COR-L47 (cell line): ENCODE results near the gene GLIPR1L2.
A peak's percentile ranks its signal among the peaks of the same experiment; 100 is the strongest.
"Not testable (repeated sequence)": the region's sequence is repeated elsewhere in the genome, so short reads cannot be mapped to it uniquely, and the experiment has no call there.

Experiments
- DNase-seq: peaks from one replicate; lab custom pipeline; 2025; lab: John Stamatoyannopoulos, UW

GLIPR1L2 gene

DNA sequence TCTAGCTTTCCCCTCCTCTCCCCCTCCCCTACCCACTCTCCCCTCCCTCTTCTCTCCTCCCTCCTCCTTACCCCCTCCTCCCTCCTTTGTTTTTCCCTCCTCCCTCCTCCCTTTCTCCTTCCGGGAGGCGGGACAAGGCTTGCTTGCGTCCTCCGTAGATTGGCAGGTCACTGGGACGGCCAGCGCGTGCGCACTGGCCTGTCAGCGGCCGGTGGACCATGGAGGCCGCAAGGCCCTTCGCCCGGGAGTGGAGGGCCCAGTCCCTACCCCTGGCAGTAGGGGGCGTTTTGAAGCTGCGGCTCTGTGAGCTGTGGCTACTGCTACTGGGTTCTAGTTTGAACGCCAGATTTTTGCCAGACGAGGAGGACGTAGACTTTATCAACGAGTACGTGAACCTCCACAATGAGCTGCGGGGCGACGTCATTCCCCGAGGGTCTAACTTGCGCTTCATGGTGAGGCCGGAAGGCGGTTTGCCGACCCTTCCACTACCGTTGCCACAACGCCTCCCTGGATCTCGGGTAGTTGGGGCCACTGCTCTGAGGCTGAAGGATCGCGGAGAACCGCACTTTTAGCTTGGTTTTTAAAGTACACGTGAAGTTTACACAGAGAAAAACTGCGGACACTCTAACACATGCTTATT lies at the start of gene GLIPR1L2:
Gene GLIPR1L2 (plus strand): TSS at position 191 of the 640 bp plus-strand sequence. CDS start 28 bp downstream, at position 219.
- peak; percentile 96 for DNase-seq

DNA sequence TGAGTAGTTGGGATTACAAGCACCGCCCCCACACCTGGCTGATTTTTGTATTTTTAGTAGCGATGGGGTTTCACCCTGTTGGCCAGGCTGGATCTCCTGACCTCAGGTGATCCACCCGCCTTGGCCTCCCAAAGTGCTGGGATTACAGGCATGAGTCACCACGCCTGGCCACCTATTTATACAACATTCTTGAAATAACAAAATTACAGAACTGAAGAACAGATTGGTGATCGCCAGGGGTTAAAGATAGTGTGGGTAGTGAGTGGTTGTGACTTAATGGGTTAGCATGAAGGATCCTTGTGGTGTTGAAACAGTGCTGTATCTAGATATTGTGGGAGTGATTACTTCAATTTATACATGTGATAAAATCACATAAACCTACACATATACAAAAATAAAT lies 49.0 kb upstream of the GLIPR1L2 start:
- no peak for DNase-seq

- no peak for DNase-seq
These were observed 45.4 kb upstream of the GLIPR1L2 start for GRCh38 chr12:75345531-75345930.

DNA sequence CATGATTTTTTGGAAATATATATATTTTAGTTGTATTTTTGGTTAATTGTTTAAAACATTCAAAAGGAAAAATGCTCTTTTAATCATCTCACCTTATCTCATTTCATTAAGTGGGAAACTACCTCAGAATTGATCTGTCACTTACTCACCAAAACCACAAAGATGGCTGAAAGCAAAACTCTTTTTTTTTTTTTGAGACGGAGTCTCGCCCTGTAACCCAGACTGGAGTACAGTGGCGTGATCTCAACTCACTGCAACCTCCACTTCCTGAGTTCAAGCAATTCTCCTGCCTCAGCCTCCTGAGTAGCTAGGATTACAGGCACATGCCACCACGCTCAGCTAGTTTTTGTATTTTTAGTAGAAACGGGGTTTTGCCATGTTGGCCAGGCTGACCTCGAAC lies 44.7 kb upstream of the GLIPR1L2 start:
- DNase-seq: not testable (repeated sequence)

DNA sequence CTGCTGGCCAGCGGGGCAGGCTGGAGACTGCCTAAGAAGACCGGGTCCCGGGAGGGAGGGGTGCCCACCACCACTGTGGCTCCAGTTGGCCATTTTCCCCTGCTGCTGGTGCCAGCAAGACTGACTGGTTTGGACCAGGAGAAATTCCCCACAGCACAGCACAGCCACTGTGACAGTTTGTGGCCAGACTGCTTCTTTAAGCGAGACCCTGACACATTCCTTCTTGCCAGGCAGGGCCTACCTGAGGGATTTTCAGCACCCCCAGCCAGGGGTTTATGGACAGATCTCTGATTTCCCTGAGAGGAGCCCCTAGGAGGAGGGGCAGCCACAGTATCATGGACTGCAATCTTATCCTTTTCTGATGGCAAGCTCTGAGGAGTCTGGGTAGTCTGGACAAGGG lies 40.9 kb upstream of the GLIPR1L2 start:
- no peak for DNase-seq

- DNase-seq: no peak
These were observed 40.5 kb upstream of the GLIPR1L2 start for GRCh38 chr12:75350413-75350812.

DNA sequence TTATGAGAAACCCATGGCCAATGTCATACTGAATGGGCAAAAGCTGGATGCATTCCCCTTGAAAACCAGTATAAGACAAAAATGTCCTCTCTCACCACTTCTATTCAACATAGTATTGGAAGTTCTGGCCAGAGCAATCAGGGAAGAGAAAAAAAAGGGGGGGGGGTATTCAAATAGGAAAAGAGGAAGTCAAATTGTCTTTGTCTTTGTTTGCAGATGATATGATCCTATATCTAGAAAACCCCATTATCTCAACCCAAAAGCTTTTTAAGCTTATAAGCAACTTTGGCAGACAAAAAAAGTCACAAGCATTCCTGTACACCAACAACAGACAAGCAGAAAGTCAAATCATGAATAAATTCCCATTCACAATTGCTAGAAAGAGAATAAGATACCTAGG lies 36.9 kb upstream of the GLIPR1L2 start:
- no peak for DNase-seq

DNA sequence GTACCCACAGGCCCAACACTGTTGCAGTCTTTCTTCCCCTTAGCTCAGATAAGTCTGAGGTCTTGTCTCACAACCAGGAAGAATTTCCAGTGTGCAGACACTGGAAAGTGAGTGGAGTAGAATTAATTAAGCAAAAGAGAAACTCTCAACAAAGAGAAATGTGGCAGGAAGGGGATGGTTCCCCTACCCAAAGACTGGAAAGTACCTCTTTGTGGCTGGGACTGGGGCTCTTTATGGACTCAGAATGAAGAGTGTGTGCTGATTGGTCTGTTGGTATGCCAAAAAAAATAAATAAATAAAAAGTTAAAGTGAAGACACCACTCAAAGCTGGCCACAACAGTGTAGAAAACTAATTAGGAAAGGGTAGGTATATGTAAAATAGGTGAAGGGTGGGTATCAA lies 30.0 kb upstream of the GLIPR1L2 start:
- no peak for DNase-seq

- DNase-seq: no peak
These were observed 29.5 kb upstream of the GLIPR1L2 start for GRCh38 chr12:75361408-75361807.

DNA sequence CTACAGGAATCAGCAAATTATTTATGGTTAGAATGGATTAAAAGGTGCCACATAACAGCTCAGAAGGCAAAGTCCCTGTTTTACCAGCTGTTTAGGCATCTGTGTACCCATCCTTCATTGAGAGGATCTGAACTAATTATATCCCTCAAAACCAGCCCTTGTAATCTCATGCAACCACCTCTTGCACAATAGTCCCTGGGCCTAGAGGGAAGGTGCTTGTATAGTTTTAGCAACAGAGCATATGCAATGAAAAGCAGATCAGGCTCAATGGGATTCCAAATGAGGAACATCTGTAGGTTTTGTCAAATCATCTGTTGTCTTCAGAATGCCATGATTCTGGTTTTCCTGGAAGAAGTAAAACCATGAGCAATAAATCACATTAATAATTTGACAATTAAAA lies 26.0 kb upstream of the GLIPR1L2 start:
- DNase-seq: no peak

DNA sequence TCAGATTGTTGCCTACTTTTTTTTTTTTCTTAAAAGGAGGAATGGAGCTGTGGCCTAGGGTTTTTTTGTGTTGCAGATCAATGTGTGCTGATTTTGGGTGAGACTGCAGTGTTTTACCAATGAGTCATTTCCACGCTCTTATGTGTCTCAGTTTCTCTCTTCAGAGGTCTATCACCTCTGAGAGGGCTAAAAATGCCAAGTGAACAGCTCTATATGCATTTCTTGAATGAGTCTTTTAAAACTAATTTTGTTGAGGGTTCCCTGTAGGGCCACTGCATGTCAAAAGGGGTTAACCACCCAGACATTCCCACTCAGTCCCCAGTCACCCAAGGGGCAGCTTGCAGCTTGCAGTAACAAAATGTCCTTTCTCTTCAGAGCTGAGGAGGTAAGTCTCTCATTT lies 24.3 kb upstream of the GLIPR1L2 start:
- no peak for DNase-seq

GRCh38 chr12:75374971-75375370 lies 15.9 kb upstream of the GLIPR1L2 start:
- DNase-seq: no peak

DNA sequence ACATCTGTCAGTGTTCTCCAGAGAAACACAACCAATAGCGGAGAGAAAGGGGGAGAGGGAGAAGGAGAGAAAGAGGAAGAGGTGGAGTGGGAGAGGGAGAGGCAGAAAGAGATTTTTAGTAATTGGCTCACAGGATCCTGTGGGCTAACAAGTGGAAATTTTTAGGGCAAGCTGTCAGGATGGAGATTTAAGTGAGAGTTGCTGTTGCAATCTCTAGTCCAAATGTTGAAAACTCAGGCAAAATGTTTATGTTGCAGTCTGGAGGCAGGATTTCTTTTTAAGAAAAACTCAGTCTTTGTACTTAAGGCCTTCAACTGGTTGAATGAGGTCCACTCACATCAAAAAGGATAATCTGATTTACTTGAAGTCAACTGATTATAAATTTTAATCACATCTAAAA lies 12.5 kb upstream of the GLIPR1L2 start:
- no peak for DNase-seq

DNA sequence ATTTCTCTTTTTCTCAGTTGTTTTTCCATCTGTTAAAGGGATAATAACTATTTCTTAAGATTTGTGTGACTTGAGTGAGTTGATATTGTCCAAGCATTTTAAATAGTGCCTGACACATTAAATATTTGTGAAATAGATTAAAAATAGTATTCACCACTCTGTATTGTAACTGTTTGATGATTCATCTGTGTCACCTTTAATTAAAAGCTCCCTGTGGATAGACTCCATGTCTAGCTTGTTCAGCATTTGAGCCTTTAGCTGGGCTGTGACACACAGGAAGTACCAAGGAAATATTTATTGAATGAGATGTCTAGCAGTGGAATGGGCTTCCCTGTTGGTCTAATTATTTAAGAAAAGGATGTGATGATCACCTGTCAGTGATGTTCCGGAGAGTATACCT lies 1.8 kb upstream of the GLIPR1L2 start:
- peak; percentile 62 for DNase-seq

DNA sequence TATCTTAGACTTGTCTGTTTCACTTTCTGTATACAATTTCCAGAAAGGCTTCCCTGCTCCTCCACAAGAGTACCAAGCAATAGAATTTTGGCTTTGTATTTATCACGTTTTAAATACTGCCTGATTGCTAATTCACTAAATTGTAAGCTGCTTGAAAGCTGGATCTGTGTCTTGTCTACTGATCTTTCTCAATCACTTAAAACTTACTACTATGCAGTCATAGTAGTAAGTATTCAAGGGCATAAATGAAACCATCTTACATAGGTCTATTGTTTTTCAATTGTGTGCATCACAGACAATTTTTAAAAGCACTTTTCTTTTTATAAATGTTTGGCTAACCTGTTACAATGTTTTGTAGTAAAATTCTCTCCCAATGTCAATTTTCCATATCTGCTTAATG lies 1.2 kb upstream of the GLIPR1L2 start:
- DNase-seq: no peak

DNA sequence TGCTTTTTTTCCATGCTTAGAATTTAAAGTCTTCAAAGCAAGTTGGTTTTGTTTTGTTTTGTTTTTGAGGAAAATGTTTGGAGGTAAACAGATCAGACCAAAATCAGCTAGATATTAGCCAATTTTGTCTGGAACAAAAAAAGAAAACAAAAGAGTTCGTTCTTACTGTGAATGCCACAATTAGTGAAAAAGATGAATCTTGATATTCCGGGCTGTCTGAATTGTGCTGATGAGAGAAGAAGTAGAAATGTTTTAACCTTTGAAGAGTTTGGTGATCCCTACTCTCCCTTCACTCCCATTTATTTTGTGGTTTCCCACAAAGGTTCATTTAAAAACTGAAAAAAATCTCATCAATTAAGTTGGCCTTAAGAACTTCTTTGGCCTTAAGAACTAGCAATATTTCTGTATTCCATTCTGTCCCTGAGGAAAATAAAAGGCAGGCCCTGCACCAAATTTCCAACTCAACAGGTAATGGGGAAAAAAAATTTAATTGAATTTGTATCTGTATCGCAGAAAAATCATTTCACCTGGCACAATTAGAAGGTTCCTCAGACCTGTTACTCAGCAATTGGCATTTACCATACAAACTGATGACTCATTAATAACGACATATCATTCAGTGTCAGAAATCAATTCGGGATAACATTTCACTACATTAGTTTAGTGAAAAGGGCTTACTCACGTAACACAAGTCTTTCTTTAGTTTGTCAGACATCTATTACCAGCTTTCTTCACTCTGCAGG lies 562 bp upstream of the GLIPR1L2 start:
- no peak for DNase-seq

DNA sequence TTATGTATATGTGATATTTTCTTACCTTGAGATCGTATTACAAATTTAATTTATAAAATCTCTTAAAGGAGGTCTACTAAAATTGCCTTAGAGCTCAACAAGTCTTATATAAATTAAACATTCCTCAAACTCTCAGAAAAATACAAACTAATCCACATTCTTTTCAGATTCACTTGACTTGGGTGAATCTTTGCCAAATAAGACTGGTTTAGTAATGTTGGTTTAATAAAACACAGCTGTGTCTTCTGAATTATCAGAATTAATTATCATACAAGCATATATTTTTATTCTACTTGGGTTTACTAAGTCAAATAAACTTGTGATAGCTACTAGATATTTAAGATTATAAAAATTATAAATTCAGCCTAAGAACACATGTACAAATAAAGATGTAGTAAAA lies 13.3 kb downstream of the GLIPR1L2 start:
- no peak for DNase-seq

GRCh38 chr12:75407683-75408082 lies 16.8 kb downstream of the GLIPR1L2 start:
- no peak for DNase-seq

DNA sequence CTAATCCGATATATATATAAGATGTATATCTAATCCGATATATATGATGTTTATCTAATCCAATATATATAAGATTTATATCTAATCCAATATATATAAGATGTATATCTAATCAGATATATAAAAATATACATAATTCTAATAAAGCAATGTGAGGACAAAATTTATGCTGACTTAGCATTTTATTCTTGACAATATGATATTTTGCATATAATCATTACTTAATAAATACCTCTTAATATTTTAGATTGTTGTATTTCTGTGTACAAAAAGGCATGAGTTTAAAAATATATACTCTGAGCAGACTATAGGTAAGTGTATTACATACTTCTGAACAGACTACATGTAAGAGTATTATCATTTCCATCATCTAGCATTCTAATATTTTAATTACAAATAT lies 18.9 kb downstream of the GLIPR1L2 start:
- DNase-seq: no peak

DNA sequence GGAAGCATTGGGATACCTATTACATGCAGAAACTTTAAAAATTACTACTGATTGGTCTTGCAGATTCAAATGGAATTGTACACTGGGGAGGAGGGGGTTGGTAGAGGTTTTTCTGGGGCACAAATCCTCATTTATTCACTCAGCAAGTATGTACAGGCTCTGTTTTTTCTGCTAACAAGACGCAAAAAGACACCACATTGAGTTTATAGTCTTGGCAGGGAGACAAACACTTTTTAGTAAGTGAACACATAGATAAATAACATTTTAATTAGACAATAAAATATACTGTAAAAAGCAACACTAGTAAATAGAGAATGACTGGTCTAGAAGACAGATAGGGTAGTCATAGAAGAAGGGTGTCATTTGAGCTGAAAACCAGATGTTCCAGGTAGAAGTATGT lies 23.8 kb downstream of the GLIPR1L2 start:
- DNase-seq: no peak

GRCh38 chr12:75419841-75420240 lies 29.0 kb downstream of the GLIPR1L2 start:
- no peak for DNase-seq

- no peak for DNase-seq
These were observed 36.6 kb downstream of the GLIPR1L2 start for GRCh38 chr12:75427491-75427890.

GRCh38 chr12:75428767-75429166 lies 37.9 kb downstream of the GLIPR1L2 start:
- DNase-seq: no peak

DNA sequence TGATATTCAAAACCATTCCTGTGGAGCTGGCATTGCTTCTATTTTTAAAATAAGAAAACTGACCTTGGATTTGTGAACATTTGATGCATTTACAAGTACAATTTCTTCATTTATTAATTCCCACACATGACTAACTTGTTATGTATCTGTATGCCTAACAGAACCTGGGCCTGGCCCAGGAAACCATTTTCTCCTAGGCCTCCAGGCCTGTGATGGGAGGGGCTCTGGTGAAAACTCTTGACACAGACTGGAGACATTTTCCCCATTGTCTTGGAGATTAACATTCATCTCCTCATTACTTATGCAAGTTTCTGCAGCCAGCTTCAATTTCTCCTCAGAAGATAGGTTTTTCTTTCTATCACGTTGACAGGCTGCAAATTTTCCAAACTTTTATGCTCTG lies 42.0 kb downstream of the GLIPR1L2 start:
- no peak for DNase-seq
